ENCODE measurements around the gene HNRNPL.
"Not testable (repeated sequence)": the region's sequence is repeated elsewhere in the genome, so short reads cannot be mapped to it uniquely, and the experiment has no call there.

HNRNPL gene

GRCh38 chr19:38869160-38869835 is 19.5 kb upstream of the HNRNPL start:
- no peak for DNase-seq

GRCh38 chr19:38868551-38868950 is 18.8 kb upstream of the HNRNPL start:
- no peak for DNase-seq

GRCh38 chr19:38867171-38867780 is 17.5 kb upstream of the HNRNPL start:
- no peak for DNase-seq

- no peak for DNase-seq
These were observed 12.7 kb upstream of the HNRNPL start for GRCh38 chr19:38862321-38863059.

GRCh38 chr19:38861368-38861767 is 11.6 kb upstream of the HNRNPL start:
- no peak for DNase-seq

GRCh38 chr19:38859631-38860204 is 9.9 kb upstream of the HNRNPL start:
- DNase-seq: not testable (repeated sequence)

GRCh38 chr19:38856813-38857212 is 7.0 kb upstream of the HNRNPL start:
- DNase-seq: no peak

- DNase-seq: not testable (repeated sequence)
These were observed 6.0 kb upstream of the HNRNPL start for GRCh38 chr19:38855751-38856150.

- DNase-seq: not testable (repeated sequence)
These were observed 5.2 kb upstream of the HNRNPL start for GRCh38 chr19:38854961-38855360.

GRCh38 chr19:38853214-38853613 is 3.4 kb upstream of the HNRNPL start:
- DNase-seq: no peak

- peak; percentile 74 for DNase-seq
These were observed 2.7 kb upstream of the HNRNPL start for GRCh38 chr19:38852231-38853044.

GRCh38 chr19:38851622-38852230 is 1.9 kb upstream of the HNRNPL start:
- DNase-seq: peak; percentile 92

GRCh38 chr19:38850976-38851621 is 1.3 kb upstream of the HNRNPL start:
- peak; percentile 31 for DNase-seq

GRCh38 chr19:38850436-38850975 is 720 bp upstream of the HNRNPL start:
- DNase-seq: peak; percentile 99

- DNase-seq: peak; percentile 98
These were observed 483 bp downstream of the HNRNPL start for GRCh38 chr19:38849147-38849859.

GRCh38 chr19:38848299-38849146 is 1.3 kb downstream of the HNRNPL start:
- no peak for DNase-seq

GRCh38 chr19:38846097-38846496 is 3.7 kb downstream of the HNRNPL start:
- DNase-seq: no peak

- no peak for DNase-seq
These were observed 4.3 kb downstream of the HNRNPL start for GRCh38 chr19:38845374-38846024.

GRCh38 chr19:38844093-38844686 is 5.6 kb downstream of the HNRNPL start:
- DNase-seq: no peak
